ENCODE results near the gene STKLD1. TPM values are rescaled to one million over a fixed set of nuclear protein-coding genes. Genes with fewer than 3 reads are reported as not detected.

STKLD1 gene
- total RNA-seq, 1 experiment from 2014 or later = 4.1 TPM

DNA sequence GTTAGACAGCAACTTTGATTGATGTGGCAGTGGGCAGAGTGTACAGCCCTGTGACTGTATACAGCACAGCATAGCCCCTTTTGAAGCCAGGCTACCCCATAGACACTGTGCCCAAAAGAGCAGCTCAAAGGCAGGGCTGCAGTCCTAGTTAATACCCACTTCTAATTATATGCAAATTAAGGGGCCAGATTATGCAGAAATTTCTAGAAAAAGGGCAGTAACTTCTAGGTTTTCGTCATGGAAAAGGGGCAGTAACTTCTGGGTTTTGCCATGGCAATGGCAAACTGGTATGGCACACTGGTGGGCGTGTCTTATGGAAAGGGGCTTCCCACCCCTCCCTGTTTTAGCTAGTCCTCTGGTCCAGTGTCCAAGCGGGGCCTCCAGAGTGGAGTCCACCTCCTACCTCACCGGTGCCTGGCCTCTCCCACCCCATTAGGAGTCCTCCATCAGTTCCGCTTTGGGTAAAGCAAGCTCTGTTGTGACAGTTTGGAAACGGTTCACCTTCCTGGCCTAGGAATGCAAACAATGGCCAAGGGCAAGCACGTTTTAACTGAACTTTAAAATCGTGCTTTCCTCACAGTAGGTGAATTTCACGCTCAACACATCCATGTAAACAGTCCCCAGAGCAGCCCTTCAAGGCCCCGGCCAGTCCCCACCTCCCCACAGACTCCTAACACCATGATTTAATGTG is 51.6 kb downstream of the STKLD1 start:
- no peak overlapping the region for H3K4me2 ChIP-seq (ENCODE audit: low read length)
- ChIA-PET POLR2A (ENCODE audit: unreplicated experiment) (interaction anchor here (0.7 kb wide), 1 partner anchor 15 kb away, joined by 3 read pairs; no protein-coding TSS in a partner anchor), CTCF (no interaction called here)
- H3K27me3 ChIP-seq (ENCODE audit: low read length) = no peaks in the 10 kb centered on the region
- H3K79me2 ChIP-seq (ENCODE audit: low read length) = no peaks in the 10 kb centered on the region
- H3F3A ChIP-seq (ENCODE audit: low read length, unreplicated experiment) = no peaks in the 10 kb centered on the region
- TF ChIP-seq EZH2phosphoT487 (IDR thresholded peaks at IDR 0.05; ENCODE audit: borderline replicate concordance, low read length) (no peak), EZH2 (IDR thresholded peaks at IDR 0.05; ENCODE audit: low read length, unreplicated experiment) (no peak)
- TF ChIP-seq, protein P1, sequence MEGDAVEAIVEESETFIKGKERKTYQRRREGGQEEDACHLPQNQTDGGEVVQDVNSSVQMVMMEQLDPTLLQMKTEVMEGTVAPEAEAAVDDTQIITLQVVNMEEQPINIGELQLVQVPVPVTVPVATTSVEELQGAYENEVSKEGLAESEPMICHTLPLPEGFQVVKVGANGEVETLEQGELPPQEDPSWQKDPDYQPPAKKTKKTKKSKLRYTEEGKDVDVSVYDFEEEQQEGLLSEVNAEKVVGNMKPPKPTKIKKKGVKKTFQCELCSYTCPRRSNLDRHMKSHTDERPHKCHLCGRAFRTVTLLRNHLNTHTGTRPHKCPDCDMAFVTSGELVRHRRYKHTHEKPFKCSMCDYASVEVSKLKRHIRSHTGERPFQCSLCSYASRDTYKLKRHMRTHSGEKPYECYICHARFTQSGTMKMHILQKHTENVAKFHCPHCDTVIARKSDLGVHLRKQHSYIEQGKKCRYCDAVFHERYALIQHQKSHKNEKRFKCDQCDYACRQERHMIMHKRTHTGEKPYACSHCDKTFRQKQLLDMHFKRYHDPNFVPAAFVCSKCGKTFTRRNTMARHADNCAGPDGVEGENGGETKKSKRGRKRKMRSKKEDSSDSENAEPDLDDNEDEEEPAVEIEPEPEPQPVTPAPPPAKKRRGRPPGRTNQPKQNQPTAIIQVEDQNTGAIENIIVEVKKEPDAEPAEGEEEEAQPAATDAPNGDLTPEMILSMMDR (conservative IDR thresholded peaks at IDR 0.05; ENCODE audit: low read depth, low read length) = no peak
- DNase-seq (no peak), ATAC-seq (no peak)
- no peak overlapping the region for H2AFZ ChIP-seq (ENCODE audit: low read length)
- H3K9ac ChIP-seq (ENCODE audit: low read length) = no peak overlapping the region
- H3K36me3 ChIP-seq (ENCODE audit: low read depth, low read length) = no peaks in the 10 kb centered on the region
- intact Hi-C loops (cut with micrococcal nuclease) = no loop called here
- H4K20me1 ChIP-seq (ENCODE audit: low read length) = no peaks in the 10 kb centered on the region
- H3K4me1 ChIP-seq (ENCODE audit: insufficient read depth, low read length) = no peaks in the 10 kb centered on the region
- H3K27ac ChIP-seq (ENCODE audit: low read length) = no peak overlapping the region
- no peak overlapping the region for H3K4me3 ChIP-seq (ENCODE audit: low read length)
- no peaks in the 10 kb centered on the region for H3K9me2 ChIP-seq (replicated peaks; ENCODE audit: low read length)
- H3K9me3 ChIP-seq (ENCODE audit: low read length) = no peaks in the 10 kb centered on the region
- no TSS peak for BruUV-seq (replicated peaks)

- Histone ChIP-seq H3K9me3 (ENCODE audit: low read length) (no peaks in the 10 kb centered on the region), H3K4me3 (ENCODE audit: low read length) (no peak overlapping the region), H2AFZ (ENCODE audit: low read length) (no peak overlapping the region), H3K27ac (ENCODE audit: low read length) (no peak overlapping the region), H3K9me2 (replicated peaks; ENCODE audit: low read length) (no peaks in the 10 kb centered on the region), H3K4me2 (ENCODE audit: low read length) (no peak overlapping the region), H4K20me1 (ENCODE audit: low read length) (no peaks in the 10 kb centered on the region), H3K79me2 (ENCODE audit: low read length) (no peaks in the 10 kb centered on the region), H3K9ac (ENCODE audit: low read length) (no peak overlapping the region), H3K27me3 (ENCODE audit: low read length) (no peaks in the 10 kb centered on the region), H3K4me1 (ENCODE audit: insufficient read depth, low read length) (no peaks in the 10 kb centered on the region), H3K36me3 (ENCODE audit: low read depth, low read length) (no peaks in the 10 kb centered on the region), H3F3A (ENCODE audit: low read length, unreplicated experiment) (no peaks in the 10 kb centered on the region)
- no TSS peak for BruUV-seq (replicated peaks)
- no peak for TF ChIP-seq EZH2phosphoT487 (IDR thresholded peaks at IDR 0.05; ENCODE audit: borderline replicate concordance, low read length)
- TF ChIP-seq, protein P1 (conservative IDR thresholded peaks at IDR 0.05; ENCODE audit: low read depth, low read length) = no peak
- TF ChIP-seq EZH2 (IDR thresholded peaks at IDR 0.05; ENCODE audit: low read length, unreplicated experiment) = no peak
- no peak for DNase-seq
- ChIA-PET POLR2A (ENCODE audit: unreplicated experiment) (no interaction called here), CTCF (no interaction called here)
- intact Hi-C loops (cut with micrococcal nuclease) = no loop called here
- ATAC-seq = no peak
These were observed 52.5 kb downstream of the STKLD1 start for GRCh38 chr9:133428617-133429101.

- Histone ChIP-seq H3K9ac (ENCODE audit: low read length) (no peak overlapping the region), H3K9me2 (replicated peaks; ENCODE audit: low read length) (no peaks in the 10 kb centered on the region), H3K4me2 (ENCODE audit: low read length) (no peak overlapping the region), H3K27ac (ENCODE audit: low read length) (no peak overlapping the region), H3K4me1 (ENCODE audit: insufficient read depth, low read length) (no peaks in the 10 kb centered on the region), H4K20me1 (ENCODE audit: low read length) (no peaks in the 10 kb centered on the region), H3K4me3 (ENCODE audit: low read length) (no peak overlapping the region), H3K36me3 (ENCODE audit: low read depth, low read length) (no peaks in the 10 kb centered on the region), H2AFZ (ENCODE audit: low read length) (no peak overlapping the region), H3K9me3 (ENCODE audit: low read length) (no peaks in the 10 kb centered on the region), H3K27me3 (ENCODE audit: low read length) (no peaks in the 10 kb centered on the region), H3F3A (ENCODE audit: low read length, unreplicated experiment) (no peaks in the 10 kb centered on the region), H3K79me2 (ENCODE audit: low read length) (no peaks in the 10 kb centered on the region)
- BruUV-seq (replicated peaks) = no TSS peak
- ChIA-PET CTCF (no interaction called here), POLR2A (ENCODE audit: unreplicated experiment) (no interaction called here)
- intact Hi-C loops (cut with micrococcal nuclease) = no loop called here
- ATAC-seq = no peak
- DNase-seq = no peak
- TF ChIP-seq EZH2 (IDR thresholded peaks at IDR 0.05; ENCODE audit: low read length, unreplicated experiment) = no peak
- no peak for TF ChIP-seq EZH2phosphoT487 (IDR thresholded peaks at IDR 0.05; ENCODE audit: borderline replicate concordance, low read length)
- TF ChIP-seq, protein P1 (conservative IDR thresholded peaks at IDR 0.05; ENCODE audit: low read depth, low read length) = no peak
These were observed 53.0 kb downstream of the STKLD1 start for GRCh38 chr9:133429214-133429613.
